ENCODE results near the gene CHN2. TPM values are rescaled to one million over a fixed set of nuclear protein-coding genes. Genes with fewer than 3 reads are reported as not detected.

CHN2 gene
- total RNA-seq, 1 experiment from 2014 or later, result 61.2 TPM

- no peak for DNase-seq (ENCODE audit: low spot score)
- H3K4me3 ChIP-seq (ENCODE audit: low read depth, low read length, poor library complexity, severe bottlenecking), result no peak overlapping the region
- ChIA-PET CTCF (no interaction called here), POLR2A (ENCODE audit: low non-redundant PET) (no interaction called here)
- intact Hi-C loops (cut with micrococcal nuclease; ENCODE audit: unreplicated experiment), result no loop called here
- BruUV-seq (replicated peaks), result no TSS peak
- H3K27me3 ChIP-seq (replicated peaks; ENCODE audit: insufficient read depth, low read depth, low read length, poor library complexity), result no peaks in the 10 kb centered on the region
- H3K9me3 ChIP-seq (ENCODE audit: low read depth, low read length, poor library complexity, severe bottlenecking), result no peaks in the 10 kb centered on the region
- H3K4me1 ChIP-seq (ENCODE audit: insufficient read depth, low read length, poor library complexity, severe bottlenecking), result peaks cover 13% of the 10 kb centered on the region
- no peak for TF ChIP-seq EZH2 (IDR thresholded peaks at IDR 0.05; ENCODE audit: borderline replicate concordance, low read depth, low read length, poor library complexity, severe bottlenecking)
- TF ChIP-seq, protein P1, sequence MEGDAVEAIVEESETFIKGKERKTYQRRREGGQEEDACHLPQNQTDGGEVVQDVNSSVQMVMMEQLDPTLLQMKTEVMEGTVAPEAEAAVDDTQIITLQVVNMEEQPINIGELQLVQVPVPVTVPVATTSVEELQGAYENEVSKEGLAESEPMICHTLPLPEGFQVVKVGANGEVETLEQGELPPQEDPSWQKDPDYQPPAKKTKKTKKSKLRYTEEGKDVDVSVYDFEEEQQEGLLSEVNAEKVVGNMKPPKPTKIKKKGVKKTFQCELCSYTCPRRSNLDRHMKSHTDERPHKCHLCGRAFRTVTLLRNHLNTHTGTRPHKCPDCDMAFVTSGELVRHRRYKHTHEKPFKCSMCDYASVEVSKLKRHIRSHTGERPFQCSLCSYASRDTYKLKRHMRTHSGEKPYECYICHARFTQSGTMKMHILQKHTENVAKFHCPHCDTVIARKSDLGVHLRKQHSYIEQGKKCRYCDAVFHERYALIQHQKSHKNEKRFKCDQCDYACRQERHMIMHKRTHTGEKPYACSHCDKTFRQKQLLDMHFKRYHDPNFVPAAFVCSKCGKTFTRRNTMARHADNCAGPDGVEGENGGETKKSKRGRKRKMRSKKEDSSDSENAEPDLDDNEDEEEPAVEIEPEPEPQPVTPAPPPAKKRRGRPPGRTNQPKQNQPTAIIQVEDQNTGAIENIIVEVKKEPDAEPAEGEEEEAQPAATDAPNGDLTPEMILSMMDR (conservative IDR thresholded peaks at IDR 0.05; ENCODE audit: low read depth, low read length), result no peak
- no peak overlapping the region for H3K27ac ChIP-seq (ENCODE audit: low read depth, low read length, poor library complexity, severe bottlenecking)
- H3K36me3 ChIP-seq (ENCODE audit: insufficient read depth, low read length, poor library complexity, severe bottlenecking), result no peaks in the 10 kb centered on the region
Observed at GRCh38 chr7:29231671-29232232, 37.2 kb downstream of the CHN2 start.

GRCh38 chr7:29234438-29234837 is 39.9 kb downstream of the CHN2 start:
- peaks cover 13% of the 10 kb centered on the region for H3K4me1 ChIP-seq (ENCODE audit: insufficient read depth, low read length, poor library complexity, severe bottlenecking)
- H3K36me3 ChIP-seq (ENCODE audit: insufficient read depth, low read length, poor library complexity, severe bottlenecking), result no peaks in the 10 kb centered on the region
- no peak overlapping the region for H3K27ac ChIP-seq (ENCODE audit: low read depth, low read length, poor library complexity, severe bottlenecking)
- DNase-seq (ENCODE audit: low spot score), result no peak
- H3K9me3 ChIP-seq (ENCODE audit: low read depth, low read length, poor library complexity, severe bottlenecking), result no peaks in the 10 kb centered on the region
- H3K27me3 ChIP-seq (replicated peaks; ENCODE audit: insufficient read depth, low read depth, low read length, poor library complexity), result no peaks in the 10 kb centered on the region
- TF ChIP-seq EZH2 (IDR thresholded peaks at IDR 0.05; ENCODE audit: borderline replicate concordance, low read depth, low read length, poor library complexity, severe bottlenecking), result no peak
- TF ChIP-seq, protein P1 (conservative IDR thresholded peaks at IDR 0.05; ENCODE audit: low read depth, low read length), result no peak
- ChIA-PET POLR2A (ENCODE audit: low non-redundant PET) (no interaction called here), CTCF (no interaction called here)
- no TSS peak for BruUV-seq (replicated peaks)
- intact Hi-C loops (cut with micrococcal nuclease; ENCODE audit: unreplicated experiment), result no loop called here
- H3K4me3 ChIP-seq (ENCODE audit: low read depth, low read length, poor library complexity, severe bottlenecking), result no peak overlapping the region

GRCh38 chr7:29236071-29236580 is 41.6 kb downstream of the CHN2 start:
- Histone ChIP-seq H3K4me1 (ENCODE audit: insufficient read depth, low read length, poor library complexity, severe bottlenecking) (peaks cover 13% of the 10 kb centered on the region), H3K4me3 (ENCODE audit: low read depth, low read length, poor library complexity, severe bottlenecking) (no peak overlapping the region), H3K27me3 (replicated peaks; ENCODE audit: insufficient read depth, low read depth, low read length, poor library complexity) (no peaks in the 10 kb centered on the region), H3K9me3 (ENCODE audit: low read depth, low read length, poor library complexity, severe bottlenecking) (no peaks in the 10 kb centered on the region), H3K36me3 (ENCODE audit: insufficient read depth, low read length, poor library complexity, severe bottlenecking) (no peaks in the 10 kb centered on the region), H3K27ac (ENCODE audit: low read depth, low read length, poor library complexity, severe bottlenecking) (no peak overlapping the region)
- intact Hi-C loops (cut with micrococcal nuclease; ENCODE audit: unreplicated experiment), result no loop called here
- no peak for DNase-seq (ENCODE audit: low spot score)
- BruUV-seq (replicated peaks), result no TSS peak
- TF ChIP-seq, protein P1 (conservative IDR thresholded peaks at IDR 0.05; ENCODE audit: low read depth, low read length), result no peak
- no peak for TF ChIP-seq EZH2 (IDR thresholded peaks at IDR 0.05; ENCODE audit: borderline replicate concordance, low read depth, low read length, poor library complexity, severe bottlenecking)
- CTCF ChIA-PET, result no interaction called here
- POLR2A ChIA-PET (ENCODE audit: low non-redundant PET), result no interaction called here

Data from A673 (cell line).